Activated T-helper 1 cell treated with anti-CD3 and anti-CD28 coated beads, Interleukin-12 subunit alpha, Interleukin-12 subunit beta, Interleukin-2, Interleukin-4 antibody, amounts not matched to agents 30 ng/mL and 10 ng/mL and 1 ng/mL, durations not matched to agents 14 hours and 24 hours and 36 hours (primary cell): ENCODE results near the gene ZFP62. TPM values are rescaled to one million over a fixed set of nuclear protein-coding genes. Genes with fewer than 3 reads are reported as not detected.
"Not testable (repeated sequence)": the region's sequence is repeated elsewhere in the genome, so short reads cannot be mapped to it uniquely, and the experiment has no call there.

Experiments used
- DNase-seq: peaks from one replicate; pipeline ENCODE4 v3.0.0; 2021; ENCODE audit warnings: low spot score
- H3K27ac Mint-ChIP-seq: one replicate; pipeline ENCODE4 v1.8.0; 2021; ENCODE audit warnings: mild to moderate bottlenecking, mixed read lengths
- H3K27me3 Mint-ChIP-seq: one replicate; pipeline ENCODE4 v1.8.0; 2022; ENCODE audit warnings: mild to moderate bottlenecking, moderate library complexity, mixed read lengths; ENCODE audit not compliant: insufficient read depth
- H3K36me3 Mint-ChIP-seq: one replicate; pipeline ENCODE4 v1.8.0; 2021; ENCODE audit warnings: low read depth, mixed read lengths
- H3K4me1 Mint-ChIP-seq: one replicate; pipeline ENCODE4 v1.8.0; 2021; ENCODE audit warnings: low read depth, mixed read lengths
- H3K4me3 Mint-ChIP-seq: one replicate; pipeline ENCODE4 v1.8.0; 2021; ENCODE audit warnings: mild to moderate bottlenecking, moderate library complexity, mixed read lengths
- H3K9me3 Mint-ChIP-seq: one replicate; pipeline ENCODE4 v1.8.0; 2021; ENCODE audit warnings: mixed read lengths
- intact Hi-C: fragments of 100-400 bp; cut with micrococcal nuclease; formaldehyde crosslinking; loops from one replicate; pipeline ENCODE4 v1.15.1; 2024
- total RNA-seq: library from RNA; stranded (reverse); gene quantifications from 2 replicates; pipeline ENCODE4 v1.2.3, GENCODE V29; 2022

The ZFP62 gene
- total RNA-seq, 1 donor from 2014 or later, result 28.5 TPM

- H3K4me3 Mint-ChIP-seq, result no peak overlapping the region
- H3K27ac Mint-ChIP-seq, result no peak overlapping the region
- no peak for DNase-seq
- H3K27me3 Mint-ChIP-seq, result no peaks in the 10 kb centered on the region
- intact Hi-C loops, result loop anchor here (10.0 kb wide), 1 partner anchor 343 kb away; the partner anchor contains the start of gene CNOT6
- H3K4me1 Mint-ChIP-seq, result peaks cover 12% of the 10 kb centered on the region
- H3K9me3 Mint-ChIP-seq, result peaks cover 10% of the 10 kb centered on the region
- peaks cover 35% of the 10 kb centered on the region for H3K36me3 Mint-ChIP-seq
Observed at GRCh38 chr5:180837478-180837877, 23.6 kb downstream of the ZFP62 start.

- Mint-ChIP-seq H3K4me3 (peak overlapping the region; percentile 91), H3K27ac (peak overlapping the region; percentile 99), H3K4me1 (peaks cover 33% of the 10 kb centered on the region), H3K36me3 (peaks cover 31% of the 10 kb centered on the region), H3K27me3 (no peaks in the 10 kb centered on the region), H3K9me3 (peaks cover 10% of the 10 kb centered on the region)
- peak; percentile 32 for DNase-seq
- intact Hi-C loops, result loop anchor here (1.0 to 10.0 kb wide), 2 partner anchors 28 to 338 kb away; partner anchors contain the start of gene CNOT6
Observed at GRCh38 chr5:180832638-180833068, 28.4 kb downstream of the ZFP62 start.

- peak overlapping the region; percentile 91 for H3K4me3 Mint-ChIP-seq
- peaks cover 10% of the 10 kb centered on the region for H3K9me3 Mint-ChIP-seq
- H3K36me3 Mint-ChIP-seq, result peaks cover 30% of the 10 kb centered on the region
- peaks cover 33% of the 10 kb centered on the region for H3K4me1 Mint-ChIP-seq
- no peaks in the 10 kb centered on the region for H3K27me3 Mint-ChIP-seq
- H3K27ac Mint-ChIP-seq, result peak overlapping the region; percentile 99
- intact Hi-C loops, result loop anchor here (1.0 to 10.0 kb wide), 4 partner anchors 21 to 337 kb away; partner anchors contain the start of gene CNOT6
- peak; percentile 76 for DNase-seq
Observed at GRCh38 chr5:180831139-180832093, 29.7 kb downstream of the ZFP62 start.

- H3K36me3 Mint-ChIP-seq, result peaks cover 30% of the 10 kb centered on the region
- H3K27me3 Mint-ChIP-seq, result no peaks in the 10 kb centered on the region
- H3K27ac Mint-ChIP-seq, result peak overlapping the region; percentile 99
- DNase-seq, result peak; percentile 64
- peak overlapping the region; percentile 91 for H3K4me3 Mint-ChIP-seq
- peaks cover 10% of the 10 kb centered on the region for H3K9me3 Mint-ChIP-seq
- intact Hi-C loops, result loop anchor here (1.0 to 10.0 kb wide), 4 partner anchors 20 to 393 kb away; partner anchors contain the start of genes CNOT6 and TRIM41
- H3K4me1 Mint-ChIP-seq, result peaks cover 33% of the 10 kb centered on the region
Observed at GRCh38 chr5:180830253-180831138, 30.6 kb downstream of the ZFP62 start.

GRCh38 chr5:180829726-180830125, 31.4 kb downstream of the ZFP62 start:
- no peak for DNase-seq
- intact Hi-C loops, result loop anchor here (1.0 to 10.0 kb wide), 2 partner anchors 335 to 394 kb away; partner anchors contain the start of genes CNOT6 and TRIM41
- Mint-ChIP-seq H3K4me3 (peak overlapping the region; percentile 91), H3K9me3 (peaks cover 10% of the 10 kb centered on the region), H3K27me3 (no peaks in the 10 kb centered on the region), H3K27ac (peak overlapping the region; percentile 99), H3K4me1 (peaks cover 33% of the 10 kb centered on the region), H3K36me3 (peaks cover 25% of the 10 kb centered on the region)

DNA sequence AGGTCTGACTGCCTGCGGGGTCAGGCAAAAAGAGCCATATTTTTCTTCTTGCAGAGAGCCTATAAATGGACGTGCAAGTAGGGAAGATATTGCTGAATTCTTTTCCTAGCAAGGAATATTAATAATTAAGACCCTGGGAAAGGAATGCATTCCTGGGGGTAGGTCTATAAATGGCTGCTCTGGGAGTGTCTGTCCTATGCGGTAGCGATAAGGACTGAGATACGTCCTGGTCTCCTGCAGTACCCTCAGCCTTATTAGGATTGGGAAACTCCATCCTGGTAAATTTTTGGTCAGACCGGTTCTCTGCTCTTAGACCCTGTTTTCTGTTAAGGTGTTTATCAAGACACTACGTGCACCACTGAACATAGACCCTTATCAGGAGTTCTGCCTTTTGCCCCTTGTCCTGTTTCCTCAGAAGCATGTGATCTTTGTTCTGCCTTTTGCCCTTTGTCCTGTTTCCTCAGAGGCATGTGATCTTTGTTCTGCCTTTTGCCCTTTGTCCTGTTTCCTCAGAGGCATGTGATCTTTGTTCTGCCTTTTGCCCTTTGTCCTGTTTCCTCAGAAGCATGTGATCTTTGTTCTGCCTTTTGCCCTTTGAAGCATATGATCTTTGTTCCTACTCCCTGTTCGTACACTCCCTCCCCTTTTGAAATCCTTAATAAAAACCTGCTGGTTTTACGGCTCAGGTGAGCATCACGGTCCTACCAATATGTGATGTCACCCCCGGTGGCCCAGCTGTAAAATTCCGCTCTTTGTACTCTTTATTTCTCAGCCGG, 32.1 kb downstream of the ZFP62 start:
- peaks cover 18% of the 10 kb centered on the region for H3K36me3 Mint-ChIP-seq
- peaks cover 10% of the 10 kb centered on the region for H3K9me3 Mint-ChIP-seq
- H3K27me3 Mint-ChIP-seq, intact Hi-C loops, DNase-seq: not testable (repeated sequence)
- peaks cover 36% of the 10 kb centered on the region for H3K4me1 Mint-ChIP-seq
- peak overlapping the region; percentile 69 for H3K4me3 Mint-ChIP-seq
- peak overlapping the region; percentile 77 for H3K27ac Mint-ChIP-seq

DNA sequence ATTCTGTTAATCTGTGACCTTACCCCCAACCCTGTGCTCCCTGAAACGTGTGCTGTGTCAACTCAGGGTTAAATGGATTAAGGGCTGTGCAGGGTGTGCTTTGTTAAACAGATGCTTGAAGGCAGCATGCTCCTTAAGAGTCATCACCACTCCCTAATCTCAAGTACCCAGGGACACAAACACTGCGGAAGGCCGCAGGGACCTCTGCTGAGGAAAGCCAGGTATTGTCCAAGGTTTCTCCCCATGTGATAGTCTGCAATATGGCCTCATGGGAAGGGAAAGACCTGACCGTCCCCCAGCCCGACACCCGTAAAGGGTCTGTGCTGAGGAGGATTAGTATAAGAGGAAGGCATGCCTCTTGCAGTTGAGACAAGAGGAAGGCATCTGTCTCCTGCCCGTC, 33.7 kb downstream of the ZFP62 start:
- Mint-ChIP-seq H3K9me3 (peaks cover 10% of the 10 kb centered on the region), H3K36me3 (peaks cover 17% of the 10 kb centered on the region), H3K4me1 (peaks cover 25% of the 10 kb centered on the region)
- H3K4me3 Mint-ChIP-seq, DNase-seq, H3K27me3 Mint-ChIP-seq, intact Hi-C loops, H3K27ac Mint-ChIP-seq: not testable (repeated sequence)

DNA sequence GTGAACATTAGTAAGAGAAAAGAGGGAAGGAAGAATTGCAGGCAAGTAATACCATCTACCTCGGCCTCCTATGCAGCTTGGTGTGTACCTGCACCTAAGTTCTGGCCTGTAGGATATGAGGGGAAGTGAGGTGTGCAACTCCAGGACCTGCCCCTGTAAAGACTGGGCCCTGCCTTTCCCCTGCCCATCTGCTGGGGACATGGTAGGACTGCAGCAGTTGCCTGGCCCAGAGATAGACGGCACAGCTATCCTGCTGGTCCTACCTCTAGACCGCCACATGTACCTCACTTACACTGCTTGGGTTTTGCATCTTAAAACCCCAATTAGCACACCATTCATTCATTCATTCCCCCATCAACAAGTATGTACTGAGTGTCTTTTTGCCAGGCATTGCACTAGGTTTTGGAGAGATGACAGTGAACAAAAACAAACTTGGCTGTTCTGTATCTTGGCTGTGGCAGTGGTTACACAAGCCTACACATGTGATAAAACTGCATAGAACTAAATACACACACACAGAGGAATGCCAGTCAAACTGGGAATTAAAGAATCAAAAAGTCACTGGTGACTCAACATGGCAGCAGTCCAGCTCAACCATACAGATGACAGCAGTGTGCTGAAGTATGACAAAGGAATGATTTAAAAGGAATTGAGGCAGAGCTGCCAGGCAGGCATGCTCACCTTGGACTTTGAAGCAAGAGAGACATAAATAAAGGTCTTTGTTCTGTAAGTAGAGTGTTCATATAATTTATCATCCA, 35.1 kb downstream of the ZFP62 start:
- no peak for DNase-seq
- Mint-ChIP-seq H3K27me3 (no peaks in the 10 kb centered on the region), H3K4me1 (peaks cover 23% of the 10 kb centered on the region), H3K4me3 (no peak overlapping the region), H3K27ac (no peak overlapping the region), H3K36me3 (peaks cover 13% of the 10 kb centered on the region), H3K9me3 (peaks cover 10% of the 10 kb centered on the region)
- intact Hi-C loops, result no loop called here

DNA sequence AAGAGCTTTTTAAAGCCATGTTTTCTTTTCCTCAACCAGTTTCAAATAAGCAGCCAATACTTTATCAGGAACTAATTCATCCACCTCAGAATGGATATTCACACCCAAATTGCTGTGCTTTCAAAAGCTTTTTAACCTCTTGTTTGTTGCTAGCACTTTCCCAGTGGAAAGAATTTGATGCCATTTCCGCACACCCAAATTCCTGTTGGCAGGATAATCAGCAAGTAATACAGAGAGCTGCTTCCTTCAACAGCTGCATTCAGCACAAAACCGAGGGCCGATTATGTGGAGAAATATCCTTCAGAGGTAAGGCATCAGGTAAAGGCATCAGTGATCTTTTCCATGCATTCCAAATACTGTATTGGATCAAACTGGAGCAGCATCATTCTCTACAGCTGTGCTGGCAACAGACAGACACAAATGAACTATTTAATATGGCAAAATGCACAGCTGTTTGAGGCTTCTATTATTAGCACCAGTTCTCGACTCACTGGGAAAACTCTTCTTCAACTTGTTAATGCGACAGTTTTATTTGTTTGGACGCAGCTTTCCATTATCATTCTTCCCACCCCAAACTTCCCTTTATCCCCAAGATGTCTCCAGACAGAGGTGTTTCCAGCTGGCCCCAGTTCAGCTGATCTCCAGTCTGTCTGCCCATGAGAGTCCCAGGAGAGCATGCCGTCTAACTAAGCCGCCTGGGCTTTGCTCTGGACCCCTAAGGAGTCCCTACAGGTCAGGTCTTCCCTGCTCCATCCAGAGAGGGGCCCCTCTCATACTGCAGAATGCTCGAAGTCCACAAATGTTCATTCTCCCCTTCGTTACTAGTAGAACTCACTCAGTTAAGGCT, 36.2 kb downstream of the ZFP62 start:
- no peak overlapping the region for H3K4me3 Mint-ChIP-seq
- peaks cover 14% of the 10 kb centered on the region for H3K4me1 Mint-ChIP-seq
- DNase-seq, result no peak
- no peaks in the 10 kb centered on the region for H3K27me3 Mint-ChIP-seq
- peaks cover 9% of the 10 kb centered on the region for H3K36me3 Mint-ChIP-seq
- intact Hi-C loops, result no loop called here
- peaks cover 7% of the 10 kb centered on the region for H3K9me3 Mint-ChIP-seq
- H3K27ac Mint-ChIP-seq, result no peak overlapping the region

- intact Hi-C loops, result no loop called here
- Mint-ChIP-seq H3K27me3 (no peaks in the 10 kb centered on the region), H3K4me3 (no peak overlapping the region), H3K27ac (no peak overlapping the region), H3K4me1 (peaks cover 7% of the 10 kb centered on the region), H3K9me3 (peaks cover 2% of the 10 kb centered on the region), H3K36me3 (peaks cover 3% of the 10 kb centered on the region)
- no peak for DNase-seq
Observed at GRCh38 chr5:180823940-180824629, 37.0 kb downstream of the ZFP62 start.
